Colonic mucosa (tissue), 4 donors: ENCODE results near the gene ABCG2. TPM values are rescaled to one million over a fixed set of nuclear protein-coding genes. Genes with fewer than 3 reads are reported as not detected.

Source experiments
- DNase-seq: peaks from one replicate; pipeline ENCODE4 v3.0.0-alpha.2; 2020
- H3K27ac ChIP-seq: fragments of 200-600 bp; one replicate; pipeline ENCODE4 v1.8.0; 2021
- H3K27me3 ChIP-seq: fragments of 200-600 bp; one replicate; pipeline ENCODE4 v1.8.0; 2021
- H3K36me3 ChIP-seq: fragments of 200-600 bp; one replicate; pipeline ENCODE4 v1.8.0; 2021
- H3K4me1 ChIP-seq: fragments of 200-600 bp; one replicate; pipeline ENCODE4 v1.8.0; 2021; ENCODE audit warnings: mild to moderate bottlenecking
- H3K4me3 ChIP-seq: fragments of 200-600 bp; one replicate; pipeline ENCODE4 v1.8.0; 2021
- H3K9ac ChIP-seq, 2 donors: one replicate each; pipeline ENCODE4 v1.7.0; 2013; ENCODE audit warnings: control low read depth in 2 of 2, low read depth in 2 of 2, low read length in 2 of 2
- H3K9me3 ChIP-seq: fragments of 200-600 bp; one replicate; pipeline ENCODE4 v1.8.0; 2021
- CTCF ChIP-seq: fragments of 200-600 bp; IDR thresholded peaks from one replicate; pipeline ENCODE4 v1.8.0; 2022; ENCODE audit warnings: antibody characterized with exemption, mild to moderate bottlenecking
- intact Hi-C: fragments of 100-400 bp; cut with DNase I; formaldehyde crosslinking; loops from one replicate; pipeline ENCODE4 v1.14.1; 2022
- total RNA-seq, 2 donors: library from RNA; stranded (reverse); fragmentation: NEBNext Ultra II Directional in 1 of 2; extraction: Animal tissue kit (Norgen Biotek cat#: 25700) in 1 of 2; gene quantifications; one replicate each; pipeline ENCODE4 v1.2.1, GENCODE V29; 2021
- donor health status: healthy.
- donor health status: DM: no; HTN: no; CAD: no.
- donor health status: DM: no; HTN: no; CAD: no.

The ABCG2 gene
- total RNA-seq, 2 donors from 2014 or later: 7.5 to 18.8 TPM

DNA sequence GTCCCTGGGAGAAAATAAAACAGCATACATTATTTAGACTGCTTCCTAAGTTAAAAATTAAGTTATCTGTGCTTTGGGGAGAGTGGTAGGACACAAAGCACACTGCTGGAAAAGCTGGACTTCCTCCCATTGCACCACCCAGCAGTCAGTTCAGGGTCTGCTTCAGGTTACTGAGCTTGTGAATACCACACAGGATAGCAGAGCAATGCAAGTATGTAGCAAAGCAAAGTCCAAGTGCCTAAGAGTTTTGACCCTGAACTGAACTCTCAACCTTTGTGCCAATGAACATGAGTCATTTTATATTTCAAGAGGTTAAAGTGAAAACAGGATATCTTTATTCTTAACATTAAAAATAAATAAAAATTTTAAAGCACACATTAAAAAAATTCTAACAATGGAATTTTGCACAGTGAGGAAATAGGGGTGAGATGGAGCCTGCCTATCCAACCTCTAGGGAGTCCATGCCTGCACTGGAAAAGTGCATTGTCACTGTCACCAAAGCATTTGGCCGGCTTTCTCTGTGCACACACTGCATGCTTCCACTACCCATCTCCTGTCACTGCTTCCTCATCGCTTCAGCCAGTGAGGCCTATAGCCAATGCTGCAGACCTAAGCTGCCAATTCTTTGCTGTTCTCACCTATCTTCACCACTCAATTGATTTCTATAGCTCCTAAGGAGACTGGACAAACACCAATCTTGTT is 50.9 kb downstream of the ABCG2 start:
- intact Hi-C loops: no loop called here
- DNase-seq: peak; percentile 40
- H3K27ac ChIP-seq: no peak overlapping the region
- no peaks in the 10 kb centered on the region for H3K36me3 ChIP-seq
- H3K4me3 ChIP-seq: no peak overlapping the region
- H3K9me3 ChIP-seq: no peaks in the 10 kb centered on the region
- no peak overlapping the region for H3K9ac ChIP-seq
- no peaks in the 10 kb centered on the region for H3K27me3 ChIP-seq
- no peaks in the 10 kb centered on the region for H3K4me1 ChIP-seq
- TF ChIP-seq CTCF: no peak

- Histone ChIP-seq H3K9ac (no peak overlapping the region), H3K36me3 (no peaks in the 10 kb centered on the region), H3K27me3 (no peaks in the 10 kb centered on the region), H3K27ac (no peak overlapping the region), H3K4me3 (no peak overlapping the region), H3K4me1 (no peaks in the 10 kb centered on the region), H3K9me3 (no peaks in the 10 kb centered on the region)
- no peak for DNase-seq
- intact Hi-C loops: no loop called here
- TF ChIP-seq CTCF: no peak
Measured at GRCh38 chr4:88106205-88106604, 52.2 kb downstream of the ABCG2 start.

DNA sequence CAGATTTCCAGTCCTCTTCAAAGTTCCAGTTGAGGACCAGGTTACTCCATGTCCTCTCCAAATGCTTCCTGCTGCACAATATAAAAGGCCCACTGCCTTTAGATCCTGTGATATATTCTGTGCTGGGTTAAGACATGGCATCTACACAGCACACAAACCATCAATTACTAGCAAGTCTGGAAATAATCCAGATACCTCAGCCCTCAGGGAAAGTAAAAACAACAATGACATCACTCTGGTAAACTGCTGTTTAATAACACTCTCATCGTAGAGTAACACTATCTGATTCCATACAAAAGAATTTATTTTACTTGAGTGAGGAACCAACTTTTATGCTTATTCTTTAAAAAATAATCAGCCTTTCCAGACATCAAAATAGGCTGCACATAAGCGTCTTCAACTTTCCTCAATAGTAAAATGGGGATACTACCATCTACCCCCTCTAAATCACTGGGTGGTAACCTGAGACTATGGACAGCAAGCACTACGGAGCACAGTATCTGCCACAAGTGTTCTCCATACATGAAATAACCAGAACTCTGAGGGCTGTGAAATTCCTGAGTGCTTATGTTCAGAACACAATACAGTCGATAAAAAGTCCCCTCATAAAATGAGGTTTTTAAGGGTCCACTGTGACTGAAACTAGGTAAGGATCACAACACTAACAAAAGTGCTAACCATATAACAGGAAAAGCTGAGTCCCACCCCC is 53.4 kb downstream of the ABCG2 start:
- intact Hi-C loops: no loop called here
- H3K4me3 ChIP-seq: no peak overlapping the region
- no peaks in the 10 kb centered on the region for H3K9me3 ChIP-seq
- no peaks in the 10 kb centered on the region for H3K27me3 ChIP-seq
- no peak overlapping the region for H3K27ac ChIP-seq
- no peaks in the 10 kb centered on the region for H3K4me1 ChIP-seq
- H3K9ac ChIP-seq: no peak overlapping the region
- no peak for TF ChIP-seq CTCF
- no peak for DNase-seq
- no peaks in the 10 kb centered on the region for H3K36me3 ChIP-seq

DNA sequence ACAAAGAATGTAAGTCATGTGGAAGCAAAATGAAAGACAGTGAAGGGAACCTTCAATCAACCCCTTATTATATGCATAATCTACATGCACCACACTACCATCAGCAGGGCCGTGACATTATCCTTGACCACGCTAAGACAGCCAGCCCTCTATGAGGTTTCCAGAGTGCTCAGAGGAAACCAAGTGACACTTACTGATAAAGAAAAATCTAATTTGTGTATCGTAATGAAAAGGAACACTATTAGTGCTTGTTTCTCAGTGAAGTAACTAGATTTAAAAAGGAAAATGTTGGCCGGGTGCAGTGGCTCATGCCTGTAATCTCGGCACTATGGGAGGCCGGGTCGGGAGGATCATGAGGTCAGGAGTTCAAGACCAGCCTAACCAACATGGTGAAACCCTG is 56.4 kb downstream of the ABCG2 start:
- Histone ChIP-seq H3K9me3 (no peaks in the 10 kb centered on the region), H3K4me3 (no peak overlapping the region), H3K36me3 (no peaks in the 10 kb centered on the region), H3K27ac (no peak overlapping the region), H3K27me3 (no peaks in the 10 kb centered on the region), H3K4me1 (no peaks in the 10 kb centered on the region), H3K9ac (no peak overlapping the region)
- intact Hi-C loops: no loop called here
- TF ChIP-seq CTCF: no peak
- DNase-seq: no peak

- no peak for DNase-seq
- intact Hi-C loops: no loop called here
- Histone ChIP-seq H3K9ac (no peak overlapping the region), H3K4me3 (no peak overlapping the region), H3K36me3 (no peaks in the 10 kb centered on the region), H3K9me3 (no peaks in the 10 kb centered on the region), H3K27me3 (no peaks in the 10 kb centered on the region), H3K4me1 (no peaks in the 10 kb centered on the region), H3K27ac (no peak overlapping the region)
- TF ChIP-seq CTCF: no peak
Measured at GRCh38 chr4:88101165-88101564, 57.3 kb downstream of the ABCG2 start.
